ENCODE results near the gene PSMD10. TPM values are rescaled to one million over a fixed set of nuclear protein-coding genes. Genes with fewer than 3 reads are reported as not detected.

Gene PSMD10
- total RNA-seq, 6 donors from 2014 or later: 9.4 to 42.3 (median 35.4) TPM

DNA sequence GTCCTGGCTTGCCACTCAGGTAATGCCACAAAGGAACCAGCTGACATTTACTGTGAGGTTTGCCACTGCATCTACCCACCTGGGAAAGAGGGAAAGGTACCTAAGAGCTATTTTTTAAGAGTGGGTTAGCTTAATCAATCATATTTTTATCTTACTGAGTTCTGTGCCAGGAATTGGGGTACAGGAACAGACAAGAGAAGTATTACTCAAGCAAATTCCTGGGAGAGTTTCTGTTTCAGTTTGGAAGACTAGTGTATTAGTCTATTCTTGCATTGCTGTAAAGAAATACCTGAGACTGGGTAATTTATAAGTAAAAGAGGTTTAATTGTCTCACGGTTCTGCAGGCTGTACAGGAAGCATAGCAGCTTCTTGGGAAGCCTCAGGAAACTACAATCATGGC is 23.2 kb downstream of the PSMD10 start:
- H3K4me1 ChIP-seq: no peaks in the 10 kb centered on the region
- no peak for ATAC-seq (ENCODE audit: low FRiP score in 2 of 2)
- no peak for DNase-seq
- H3K36me3 ChIP-seq: no peaks in the 10 kb centered on the region
- no peaks in the 10 kb centered on the region for H3K27me3 ChIP-seq
- TF ChIP-seq, protein P1, sequence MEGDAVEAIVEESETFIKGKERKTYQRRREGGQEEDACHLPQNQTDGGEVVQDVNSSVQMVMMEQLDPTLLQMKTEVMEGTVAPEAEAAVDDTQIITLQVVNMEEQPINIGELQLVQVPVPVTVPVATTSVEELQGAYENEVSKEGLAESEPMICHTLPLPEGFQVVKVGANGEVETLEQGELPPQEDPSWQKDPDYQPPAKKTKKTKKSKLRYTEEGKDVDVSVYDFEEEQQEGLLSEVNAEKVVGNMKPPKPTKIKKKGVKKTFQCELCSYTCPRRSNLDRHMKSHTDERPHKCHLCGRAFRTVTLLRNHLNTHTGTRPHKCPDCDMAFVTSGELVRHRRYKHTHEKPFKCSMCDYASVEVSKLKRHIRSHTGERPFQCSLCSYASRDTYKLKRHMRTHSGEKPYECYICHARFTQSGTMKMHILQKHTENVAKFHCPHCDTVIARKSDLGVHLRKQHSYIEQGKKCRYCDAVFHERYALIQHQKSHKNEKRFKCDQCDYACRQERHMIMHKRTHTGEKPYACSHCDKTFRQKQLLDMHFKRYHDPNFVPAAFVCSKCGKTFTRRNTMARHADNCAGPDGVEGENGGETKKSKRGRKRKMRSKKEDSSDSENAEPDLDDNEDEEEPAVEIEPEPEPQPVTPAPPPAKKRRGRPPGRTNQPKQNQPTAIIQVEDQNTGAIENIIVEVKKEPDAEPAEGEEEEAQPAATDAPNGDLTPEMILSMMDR (IDR thresholded peaks at IDR 0.05): no peak
- no peak for TF ChIP-seq EP300 (IDR thresholded peaks at IDR 0.05)
- TF ChIP-seq POLR2AphosphoS5 (IDR thresholded peaks at IDR 0.05): no peak
- no peak for TF ChIP-seq POLR2A (IDR thresholded peaks at IDR 0.05)
- WGBS, 2 donors: 42 to 50% methylated on average over 1 of the region's 1 CpG
- no peak overlapping the region for H3K27ac ChIP-seq
- H3K9me3 ChIP-seq: no peaks in the 10 kb centered on the region
- H3K4me3 ChIP-seq: no peak overlapping the region

DNA sequence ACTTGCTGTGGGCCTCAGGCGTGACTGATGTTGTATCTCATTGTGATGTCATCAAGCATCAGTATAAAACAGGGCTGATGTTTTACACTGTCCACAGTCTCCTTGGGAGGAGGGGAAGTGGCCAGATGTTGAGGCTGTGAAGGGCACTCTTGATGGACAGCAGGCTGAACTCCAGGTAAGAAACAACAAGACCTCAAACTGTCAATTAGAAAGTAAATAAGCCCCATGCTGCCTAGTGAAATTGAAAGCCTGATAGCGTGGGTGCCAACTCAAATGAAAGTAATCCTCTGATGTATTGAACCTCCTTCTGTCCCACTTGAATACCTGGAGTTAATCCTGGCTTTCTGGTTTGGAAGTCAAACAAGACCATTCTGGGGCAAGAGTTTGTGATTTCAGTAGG is 26.7 kb downstream of the PSMD10 start:
- DNase-seq (no peak), ATAC-seq (ENCODE audit: low FRiP score in 2 of 2) (no peak)
- 71% methylated on average over 1 to 2 of the region's 2 CpGs for WGBS, 2 donors
- no peaks in the 10 kb centered on the region for H3K36me3 ChIP-seq
- no peaks in the 10 kb centered on the region for H3K9me3 ChIP-seq
- no peaks in the 10 kb centered on the region for H3K27me3 ChIP-seq
- H3K4me3 ChIP-seq: no peak overlapping the region
- no peaks in the 10 kb centered on the region for H3K4me1 ChIP-seq
- no peak overlapping the region for H3K27ac ChIP-seq
- TF ChIP-seq, protein P1 (IDR thresholded peaks at IDR 0.05): no peak
- TF ChIP-seq EP300 (IDR thresholded peaks at IDR 0.05) (no peak), POLR2AphosphoS5 (IDR thresholded peaks at IDR 0.05) (no peak), POLR2A (IDR thresholded peaks at IDR 0.05) (no peak)

DNA sequence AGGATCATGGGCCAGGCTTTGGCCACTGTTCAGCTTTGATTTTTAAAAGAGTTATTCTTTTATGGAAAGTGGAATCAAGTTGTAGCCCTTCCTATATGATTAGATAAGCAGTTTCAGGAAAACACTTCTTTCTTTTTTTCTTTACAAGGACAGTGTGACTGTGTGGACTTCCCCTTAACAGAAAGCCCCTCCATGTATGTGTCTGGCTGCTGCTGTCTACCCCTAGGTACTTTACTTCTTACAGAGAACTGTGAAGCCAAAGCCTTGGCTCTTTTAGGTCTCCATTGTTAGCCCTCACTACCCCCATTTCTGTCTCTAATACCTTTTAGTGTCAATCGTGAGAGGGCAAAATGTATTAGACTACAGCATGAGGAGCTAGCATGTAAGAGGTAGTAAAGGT is 27.3 kb downstream of the PSMD10 start:
- no peaks in the 10 kb centered on the region for H3K9me3 ChIP-seq
- H3K27me3 ChIP-seq: no peaks in the 10 kb centered on the region
- no peak overlapping the region for H3K4me3 ChIP-seq
- ATAC-seq (ENCODE audit: low FRiP score in 2 of 2) (no peak), DNase-seq (no peak)
- H3K4me1 ChIP-seq: no peaks in the 10 kb centered on the region
- no peaks in the 10 kb centered on the region for H3K36me3 ChIP-seq
- H3K27ac ChIP-seq: no peak overlapping the region
- no peak for TF ChIP-seq POLR2AphosphoS5 (IDR thresholded peaks at IDR 0.05)
- no peak for TF ChIP-seq POLR2A (IDR thresholded peaks at IDR 0.05)
- TF ChIP-seq, protein P1 (IDR thresholded peaks at IDR 0.05): no peak
- no peak for TF ChIP-seq EP300 (IDR thresholded peaks at IDR 0.05)
- 88 to 100% methylated on average over 1 of the region's 1 CpG for WGBS, 2 donors

DNA sequence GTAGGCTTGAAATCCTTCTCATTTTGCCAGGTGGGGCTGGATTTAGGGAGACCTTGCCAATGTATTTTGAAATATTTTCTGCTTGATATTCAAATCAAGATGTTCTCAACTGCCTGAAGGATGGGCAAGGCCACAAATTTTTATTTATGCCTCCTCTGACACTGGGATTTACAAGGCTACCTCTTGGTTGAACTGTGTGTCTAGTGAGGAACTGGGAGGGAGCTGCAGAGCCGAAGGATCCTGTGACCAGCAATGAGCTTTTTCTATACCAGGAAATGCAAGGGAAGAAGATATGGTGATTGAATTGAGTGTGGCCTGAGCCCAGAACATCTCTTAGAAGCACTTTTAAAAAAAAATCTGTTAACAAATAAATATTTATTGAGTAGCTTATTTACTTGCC is 31.5 kb downstream of the PSMD10 start:
- TF ChIP-seq, protein P1 (IDR thresholded peaks at IDR 0.05): no peak
- TF ChIP-seq EP300 (IDR thresholded peaks at IDR 0.05): no peak
- TF ChIP-seq POLR2A (IDR thresholded peaks at IDR 0.05): no peak
- TF ChIP-seq POLR2AphosphoS5 (IDR thresholded peaks at IDR 0.05): no peak
- Histone ChIP-seq H3K27me3 (no peaks in the 10 kb centered on the region), H3K9me3 (no peaks in the 10 kb centered on the region), H3K4me3 (no peak overlapping the region), H3K36me3 (no peaks in the 10 kb centered on the region), H3K27ac (no peak overlapping the region), H3K4me1 (no peaks in the 10 kb centered on the region)
- DNase-seq (no peak), ATAC-seq (ENCODE audit: low FRiP score in 2 of 2) (no peak)
- 63 to 82% methylated on average over 1 of the region's 1 CpG for WGBS, 2 donors

DNA sequence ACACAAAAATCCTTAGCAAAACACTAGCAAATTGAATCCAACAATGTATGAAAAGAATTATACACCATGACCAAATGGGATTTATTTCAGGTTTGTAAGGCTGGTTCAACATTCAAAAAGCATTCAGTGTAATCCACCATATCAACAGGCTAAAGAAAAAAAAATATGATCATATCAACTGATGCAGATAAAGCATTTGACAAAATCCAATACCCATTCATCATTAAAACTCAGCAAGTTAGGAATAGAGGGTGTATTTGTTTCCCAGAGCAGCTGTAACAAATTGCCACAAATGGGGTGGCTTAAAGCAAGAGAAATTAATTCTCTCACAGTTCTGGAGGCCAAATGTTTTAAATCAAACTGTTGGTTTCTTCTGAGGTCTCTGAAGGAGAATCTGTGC is 35.8 kb downstream of the PSMD10 start:
- Histone ChIP-seq H3K36me3 (no peaks in the 10 kb centered on the region), H3K4me1 (no peaks in the 10 kb centered on the region), H3K4me3 (no peak overlapping the region), H3K27ac (no peak overlapping the region), H3K27me3 (no peaks in the 10 kb centered on the region), H3K9me3 (no peaks in the 10 kb centered on the region)
- TF ChIP-seq, protein P1 (IDR thresholded peaks at IDR 0.05): no peak
- TF ChIP-seq EP300 (IDR thresholded peaks at IDR 0.05): no peak
- TF ChIP-seq POLR2A (IDR thresholded peaks at IDR 0.05): no peak
- no peak for TF ChIP-seq POLR2AphosphoS5 (IDR thresholded peaks at IDR 0.05)
- ATAC-seq (ENCODE audit: low FRiP score in 2 of 2) (no peak), DNase-seq (no peak)

Measured in upper lobe of left lung (tissue), 6 donors.